ENCODE results near the gene RPH3AL. TPM values are rescaled to one million over a fixed set of nuclear protein-coding genes. Genes with fewer than 3 reads are reported as not detected.

The RPH3AL gene
- total and polyA plus RNA-seq, 10 of the 15 experiments (the other 5 are each of a cell fraction or from before 2014, with no cell fraction given), result 0.04 to 1.2 (median 0.47) TPM; not detected in 2

DNA sequence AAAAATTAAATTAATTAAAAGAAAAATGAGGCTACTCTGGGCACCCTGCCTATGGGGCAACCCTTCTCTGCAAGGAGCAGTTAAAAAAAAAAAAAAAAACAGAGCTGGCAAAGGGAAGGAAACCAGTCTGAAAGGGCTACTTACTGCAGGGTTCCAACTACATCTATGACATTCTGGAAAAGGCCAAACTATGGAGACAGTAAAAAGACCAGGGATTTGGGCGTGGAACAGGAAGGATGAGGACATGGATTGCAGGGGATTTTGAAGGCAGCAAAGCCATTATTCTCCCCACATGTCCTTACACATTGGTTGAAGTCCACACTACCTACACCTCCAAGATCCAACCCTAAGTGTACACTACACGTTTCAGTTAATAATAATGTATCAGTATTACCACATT, 4.6 kb downstream of the RPH3AL start:
- 0% methylated on average over 2 of the region's 2 CpGs for WGBS (ENCODE audit: insufficient coverage, insufficient replicate concordance, low lambda C conversion rate, missing lambda C conversion rate)
- intact Hi-C loops (cut with micrococcal nuclease; ENCODE audit: unreplicated experiment), result no loop called here
- H3K4me2 ChIP-seq (ENCODE audit: control insufficient read depth, insufficient read depth), result no peak overlapping the region
- no peak overlapping the region for H3K4me3 ChIP-seq
- H4K20me1 ChIP-seq (ENCODE audit: control insufficient read depth, insufficient read depth), result no peaks in the 10 kb centered on the region
- POLR2A ChIA-PET, result no interaction called here
- no peaks in the 10 kb centered on the region; a peak in 2 of 4 replicates for H3K27me3 ChIP-seq (replicated peaks in 1 of 2; ENCODE audit: control insufficient read depth in 2 of 2, insufficient read depth in 2 of 2, low read length in 1 of 2)
- in situ Hi-C loops (cut with MboI), result no loop called here
- no peaks in the 10 kb centered on the region for H3K4me1 ChIP-seq (ENCODE audit: control insufficient read depth, insufficient read depth, low read length)
- CTCF ChIA-PET, result no interaction called here
- no peak overlapping the region for H3K9ac ChIP-seq (ENCODE audit: control insufficient read depth, insufficient read depth, low read length)
- SMC1A ChIA-PET (ENCODE audit: uncharacterized antibody, unreplicated experiment), result no interaction called here
- TF ChIP-seq BMI1 (IDR thresholded peaks at IDR 0.05; ENCODE audit: borderline replicate concordance) (no peak), CBX5 (IDR thresholded peaks at IDR 0.05; ENCODE audit: low read depth) (no peak), TAF1 (IDR thresholded peaks at IDR 0.05; ENCODE audit: borderline replicate concordance, low read depth, low read length) (no peak), MAX (IDR thresholded peaks at IDR 0.05; ENCODE audit: low read depth, low read length) (no peak), TBL1XR1 (IDR thresholded peaks at IDR 0.05; ENCODE audit: low read depth, low read length) (no peak), POLR2A (IDR thresholded peaks at IDR 0.05; ENCODE audit: low read depth, low read length) (no peak), ASH2L (IDR thresholded peaks at IDR 0.05; ENCODE audit: borderline replicate concordance, low read depth) (no peak), NR2F1 (conservative IDR thresholded peaks at IDR 0.05) (no peak), SMARCA5 (IDR thresholded peaks at IDR 0.05) (no peak), ZSCAN29 (IDR thresholded peaks at IDR 0.05) (no peak), KDM1A (IDR thresholded peaks at IDR 0.05; ENCODE audit: borderline replicate concordance) (no peak), ESRRA (IDR thresholded peaks at IDR 0.05; ENCODE audit: low read length) (no peak), TCF7 (IDR thresholded peaks at IDR 0.05; ENCODE audit: borderline replicate concordance) (no peak)
- TF ChIP-seq, protein P1, sequence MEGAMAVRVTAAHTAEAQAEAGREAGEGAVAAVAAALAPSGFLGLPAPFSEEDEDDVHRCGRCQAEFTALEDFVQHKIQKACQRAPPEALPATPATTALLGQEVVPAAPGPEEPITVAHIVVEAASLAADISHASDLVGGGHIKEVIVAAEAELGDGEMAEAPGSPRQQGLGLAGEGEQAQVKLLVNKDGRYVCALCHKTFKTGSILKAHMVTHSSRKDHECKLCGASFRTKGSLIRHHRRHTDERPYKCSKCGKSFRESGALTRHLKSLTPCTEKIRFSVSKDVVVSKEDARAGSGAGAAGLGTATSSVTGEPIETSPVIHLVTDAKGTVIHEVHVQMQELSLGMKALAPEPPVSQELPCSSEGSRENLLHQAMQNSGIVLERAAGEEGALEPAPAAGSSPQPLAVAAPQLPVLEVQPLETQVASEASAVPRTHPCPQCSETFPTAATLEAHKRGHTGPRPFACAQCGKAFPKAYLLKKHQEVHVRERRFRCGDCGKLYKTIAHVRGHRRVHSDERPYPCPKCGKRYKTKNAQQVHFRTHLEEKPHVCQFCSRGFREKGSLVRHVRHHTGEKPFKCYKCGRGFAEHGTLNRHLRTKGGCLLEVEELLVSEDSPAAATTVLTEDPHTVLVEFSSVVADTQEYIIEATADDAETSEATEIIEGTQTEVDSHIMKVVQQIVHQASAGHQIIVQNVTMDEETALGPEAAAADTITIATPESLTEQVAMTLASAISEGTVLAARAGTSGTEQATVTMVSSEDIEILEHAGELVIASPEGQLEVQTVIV (IDR thresholded peaks at IDR 0.05; ENCODE audit: borderline replicate concordance, partially characterized antibody), result no peak
- FAIRE-seq (no peak), DNase-seq (ENCODE audit: low read depth, low spot score) (no peak), ATAC-seq (no peak)
- H3K36me3 ChIP-seq (ENCODE audit: control insufficient read depth in 2 of 2, insufficient read depth in 2 of 2, low read length in 1 of 2), result no peaks in the 10 kb centered on the region
- no peaks in the 10 kb centered on the region for H3K79me2 ChIP-seq (ENCODE audit: control insufficient read depth, insufficient read depth, low read length)
- no peaks in the 10 kb centered on the region for H3K9me3 ChIP-seq (replicated peaks; ENCODE audit: control insufficient read depth, insufficient read depth, low read length)
- no peak overlapping the region for H2AFZ ChIP-seq (ENCODE audit: control insufficient read depth, low read depth, low read length)
- RAD21 ChIA-PET (ENCODE audit: unreplicated experiment), result no interaction called here
- no peak overlapping the region for H3K27ac ChIP-seq (ENCODE audit: control insufficient read depth, insufficient read depth)
- BruUV-seq (replicated peaks), result no TSS peak
